SKM-1 treated with dmso at 0.1 percent for 144 hours (cell line): ENCODE measurements around the gene SCMH1.
A peak's percentile ranks its signal among the peaks of the same experiment; 100 is the strongest.
"Not testable (repeated sequence)": the region's sequence is repeated elsewhere in the genome, so short reads cannot be mapped to it uniquely, and the experiment has no call there.

Experiments used
- DNase-seq: peaks from one replicate; lab custom pipeline; 2025; ENCODE audit not compliant: unreplicated experiment; lab: John Stamatoyannopoulos, UW

SCMH1 gene

DNA sequence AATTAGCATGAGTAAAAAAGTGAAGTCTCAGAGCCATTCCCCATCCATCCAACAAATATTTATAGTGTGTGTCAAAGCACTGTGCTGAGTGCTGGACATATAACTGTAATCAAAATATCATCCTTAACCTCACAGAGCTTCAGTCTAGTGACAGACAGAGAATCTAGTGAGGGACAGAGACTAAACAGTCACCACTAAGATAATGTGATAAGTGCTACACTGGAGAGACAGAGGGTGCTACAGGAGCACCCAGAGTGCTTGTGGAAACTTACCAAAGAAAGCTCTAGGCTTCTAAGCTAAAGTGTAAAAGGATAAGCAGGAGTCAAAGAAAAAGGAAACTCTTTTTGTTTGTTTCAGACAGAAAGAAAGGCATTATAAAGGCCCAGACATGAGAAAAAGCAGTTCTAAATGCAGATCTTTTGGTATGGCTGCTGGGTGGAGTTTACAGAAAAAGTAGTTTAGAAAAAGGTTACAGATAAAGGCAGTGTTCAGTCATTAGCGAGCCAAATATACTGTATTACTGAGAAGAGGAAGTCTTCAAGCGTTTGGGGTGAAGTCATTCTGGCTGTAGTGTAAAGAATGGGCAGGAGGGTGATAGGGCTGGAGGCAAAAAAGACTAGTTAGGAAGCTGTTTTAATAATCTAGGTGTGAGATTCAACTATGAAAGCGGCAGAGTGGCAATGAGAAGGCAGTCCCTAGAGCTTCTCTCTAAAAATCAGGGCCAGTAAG, 83.8 kb downstream of the SCMH1 start:
- DNase-seq, result no peak

DNA sequence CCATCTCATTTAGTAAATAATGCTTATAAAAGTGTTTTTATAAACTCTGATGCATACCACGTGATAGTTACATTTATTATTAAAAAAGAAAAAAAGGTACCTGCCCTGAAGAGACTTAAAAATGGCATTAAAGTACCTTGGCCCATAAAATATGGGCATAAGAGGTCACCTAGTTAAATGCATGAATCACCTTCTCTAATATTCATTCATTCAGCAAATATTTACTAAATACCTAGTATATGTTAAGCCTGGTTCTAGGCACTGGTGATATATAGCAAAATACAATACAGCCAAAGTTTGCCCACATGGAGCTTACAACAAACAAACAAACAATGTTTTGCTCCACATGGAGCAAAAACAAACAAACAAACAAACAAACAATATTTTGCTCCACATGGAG, 87.0 kb downstream of the SCMH1 start:
- DNase-seq, result no peak

DNA sequence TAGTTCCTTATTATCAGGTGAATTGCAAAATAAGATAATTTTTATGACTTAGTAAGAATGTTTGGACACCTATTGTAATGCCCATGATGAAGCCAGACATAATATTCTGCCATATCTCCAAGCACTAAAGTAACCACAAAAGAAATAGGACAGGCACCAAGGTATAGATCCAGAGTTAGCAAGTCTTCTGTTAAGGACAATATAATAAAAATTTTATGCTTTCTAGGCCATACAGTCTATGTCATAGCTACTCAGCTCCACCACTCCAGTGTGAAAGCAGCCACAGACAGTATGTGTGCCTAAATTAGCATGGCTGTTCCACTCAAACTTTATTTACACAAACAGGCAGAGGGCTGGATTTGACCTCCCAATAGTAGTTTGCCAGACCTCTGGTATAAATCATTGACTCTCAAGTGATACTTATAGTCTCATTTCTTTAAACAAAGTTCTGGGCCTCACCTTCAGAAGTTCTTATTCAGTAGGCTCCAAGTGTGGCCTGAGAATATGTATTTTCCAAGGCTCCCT, 88.3 kb downstream of the SCMH1 start:
- no peak for DNase-seq

DNA sequence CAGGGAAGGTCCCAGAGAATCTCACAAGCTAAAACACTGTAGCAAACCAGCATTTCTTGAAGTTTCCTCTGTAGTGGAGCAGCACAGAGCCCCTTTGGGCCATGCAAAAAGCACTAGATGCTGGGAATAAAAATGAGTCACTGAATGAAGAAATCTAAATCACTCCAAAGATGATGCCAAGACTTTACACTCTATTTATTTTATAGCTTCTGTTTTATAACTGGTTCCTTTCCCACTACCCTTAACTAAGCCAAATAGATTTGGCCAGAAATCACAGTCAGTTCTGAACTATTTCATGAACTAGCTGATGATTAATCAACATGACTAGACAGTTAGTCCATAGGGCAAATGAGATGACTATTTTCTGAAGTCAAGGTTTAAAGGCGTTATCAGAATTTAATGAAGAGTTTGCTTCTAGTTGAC, 89.5 kb downstream of the SCMH1 start:
- DNase-seq, result no peak

DNA sequence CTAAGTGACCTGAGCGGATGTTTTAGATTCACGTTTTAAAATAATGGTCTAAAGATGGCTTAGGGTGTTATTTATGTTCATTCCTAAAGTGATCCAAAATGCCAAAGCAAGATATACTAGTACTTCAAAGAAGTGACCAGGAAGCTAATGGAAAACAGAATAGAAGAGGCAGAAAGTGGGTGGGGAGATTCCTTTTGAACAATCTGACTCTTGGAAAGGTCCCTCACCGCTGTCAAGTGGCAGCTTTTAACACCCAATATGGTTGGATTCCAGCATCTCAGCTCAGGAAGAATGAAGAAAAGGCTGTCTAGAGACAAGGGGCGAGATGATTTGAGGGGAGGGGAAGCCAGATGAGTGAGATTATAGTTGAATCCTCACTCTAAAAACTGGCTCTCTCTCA, 90.3 kb downstream of the SCMH1 start:
- no peak for DNase-seq

DNA sequence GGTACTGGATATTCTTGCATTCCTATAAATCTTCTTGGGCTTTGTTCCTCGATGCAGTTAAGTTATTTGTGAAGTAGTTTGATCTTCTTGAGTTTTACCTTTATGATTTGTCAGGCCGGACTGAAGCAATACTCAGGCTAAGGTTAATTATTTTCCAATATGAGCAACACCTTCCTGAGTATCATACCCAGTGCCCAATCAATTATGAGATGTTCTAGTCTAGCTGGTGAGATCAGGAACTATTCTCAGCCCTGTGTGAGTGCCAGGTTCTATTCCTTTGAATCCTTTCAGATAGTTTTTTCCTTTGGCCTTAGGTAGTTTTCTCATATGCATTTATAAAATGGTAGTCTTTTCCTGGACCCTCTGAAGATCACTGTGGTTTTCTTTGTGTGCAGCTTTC, 92.5 kb downstream of the SCMH1 start:
- DNase-seq, result no peak

DNA sequence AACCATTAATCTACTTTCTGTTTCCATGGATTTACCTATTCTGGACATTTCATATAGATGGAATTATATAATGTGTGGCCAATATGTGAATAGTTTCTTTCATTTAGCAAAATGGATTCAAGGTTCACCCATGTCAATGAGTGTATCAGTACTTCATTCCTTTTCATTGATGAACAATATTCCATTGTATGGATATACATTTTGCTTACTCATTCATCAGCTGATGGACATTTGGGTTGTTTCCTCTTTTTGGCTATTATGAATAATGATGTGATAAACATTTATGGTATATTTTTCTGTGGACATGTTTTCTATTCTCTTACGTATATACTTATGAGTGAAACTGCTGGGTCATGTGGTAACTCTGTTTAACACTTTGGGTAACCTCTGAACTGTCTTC, 97.8 kb downstream of the SCMH1 start:
- no peak for DNase-seq

DNA sequence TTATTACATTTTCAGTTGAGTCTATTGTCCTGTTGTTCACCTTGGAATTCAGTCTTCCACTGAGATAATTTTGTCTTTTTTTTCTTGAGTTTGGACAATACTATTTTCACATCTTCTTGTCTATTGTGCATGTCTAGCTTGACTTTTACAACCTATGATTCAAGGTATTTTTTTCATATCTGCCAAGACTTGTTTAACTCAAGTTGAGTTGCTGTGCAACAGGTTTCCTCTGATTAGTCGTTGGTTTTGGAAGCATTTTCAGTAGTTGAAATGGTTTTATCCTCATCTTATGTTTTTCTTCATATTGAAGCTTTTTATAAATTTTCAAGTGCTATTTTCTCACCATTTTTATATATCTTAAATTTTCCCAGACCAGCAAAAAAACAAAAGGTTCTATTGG, 103.6 kb downstream of the SCMH1 start:
- DNase-seq, result no peak

DNA sequence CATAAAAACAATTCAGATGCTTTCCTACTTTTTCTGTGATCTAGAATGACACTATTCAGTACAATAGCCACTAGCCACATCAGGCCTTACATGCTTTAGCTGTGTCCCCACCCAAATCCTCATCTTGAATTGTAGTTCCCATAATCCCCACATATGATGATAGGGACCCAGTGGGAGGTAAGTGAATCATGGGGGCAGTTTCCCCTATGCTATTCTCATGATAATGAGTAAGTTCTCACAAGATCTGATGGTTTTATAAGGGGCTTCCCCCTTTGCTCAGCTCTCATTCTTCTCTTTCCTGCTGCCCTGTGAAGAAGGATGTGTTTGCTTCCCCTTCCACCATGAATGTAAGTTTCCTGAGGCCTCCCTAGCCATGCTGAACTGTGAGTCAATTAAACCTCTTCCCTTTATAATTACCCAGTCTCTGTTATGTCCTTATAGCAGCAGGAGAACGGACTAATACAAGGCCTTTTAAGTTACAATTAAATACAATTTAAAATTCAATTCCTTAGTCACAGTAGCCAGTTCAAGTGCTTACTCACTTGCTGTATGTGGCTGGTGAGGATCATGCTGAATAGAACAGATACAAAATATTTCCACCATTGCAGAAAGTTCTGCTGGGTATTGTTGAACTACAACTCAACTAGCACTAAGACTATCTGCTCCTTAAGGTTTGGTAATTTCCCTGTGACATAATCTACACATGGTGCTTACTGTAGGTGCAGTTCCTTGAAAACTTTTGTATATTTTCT, 106.7 kb downstream of the SCMH1 start:
- DNase-seq, result no peak

DNA sequence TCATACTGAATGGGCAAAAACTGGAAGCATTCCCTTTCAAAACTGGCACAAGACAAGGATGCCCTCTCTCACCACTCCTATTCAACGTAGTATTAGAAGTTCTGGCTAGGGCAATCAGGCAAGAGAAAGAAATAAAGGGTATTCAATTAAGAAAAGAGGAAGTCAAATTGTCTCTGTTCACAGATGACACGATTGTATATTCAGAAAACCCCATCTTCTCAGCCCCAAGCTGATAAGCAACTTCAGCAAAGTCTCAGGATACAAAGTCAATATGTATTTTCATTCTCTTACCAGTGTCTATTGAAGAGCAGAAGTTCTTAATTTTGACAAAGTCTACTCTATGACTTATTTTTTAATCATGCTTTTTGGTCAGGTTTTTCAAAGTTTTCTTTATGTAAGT, 107.8 kb downstream of the SCMH1 start:
- not testable (repeated sequence) for DNase-seq

DNA sequence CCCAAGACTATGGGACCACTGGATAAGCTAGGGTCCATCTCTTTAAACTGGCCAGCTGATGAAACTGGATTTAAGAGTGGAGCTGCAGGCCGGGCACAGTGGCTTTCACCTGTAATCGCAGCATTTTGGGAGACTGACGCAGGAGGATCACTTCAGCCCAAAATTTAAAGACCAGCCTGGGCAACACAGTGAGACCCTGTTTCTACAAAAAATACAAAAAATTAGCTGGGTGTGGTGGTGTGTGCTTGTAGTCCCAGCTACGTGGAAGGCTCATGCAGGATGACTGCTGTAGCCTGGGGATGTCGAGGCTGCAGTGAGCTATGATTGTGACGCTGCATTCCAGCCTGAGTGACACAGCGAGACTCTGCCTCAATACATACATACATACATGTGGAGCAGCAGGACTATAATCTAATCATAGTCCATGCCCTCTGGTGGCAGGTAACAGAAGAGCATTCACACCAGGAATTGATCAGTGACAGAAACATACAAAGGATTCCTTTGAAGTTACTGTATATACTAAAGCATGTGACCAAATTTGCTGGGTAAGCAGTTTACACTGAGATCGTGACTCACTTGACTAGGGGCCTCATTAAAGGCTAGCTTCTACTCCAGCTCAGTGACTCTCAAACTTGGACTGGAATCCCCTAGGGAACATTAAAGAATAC, 119.1 kb downstream of the SCMH1 start:
- peak; percentile 4 for DNase-seq

DNA sequence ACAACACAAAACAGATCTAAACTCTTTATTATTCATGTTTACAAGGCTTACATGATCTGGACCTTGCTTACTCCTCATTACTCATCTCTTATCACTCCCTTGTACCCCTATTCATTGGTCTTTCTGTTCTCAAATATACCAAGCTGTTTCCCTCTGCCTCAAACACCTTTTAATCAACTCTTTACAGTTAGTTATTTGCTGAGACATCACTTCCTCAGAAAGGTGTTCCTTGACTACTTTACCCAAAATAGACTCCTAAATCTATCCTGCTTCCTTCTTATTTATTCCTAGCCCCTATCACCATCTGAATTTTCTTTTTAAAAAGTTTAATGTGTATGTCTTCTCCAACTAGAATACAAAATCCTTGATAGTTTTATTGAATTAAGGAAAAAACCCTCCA, 120.0 kb downstream of the SCMH1 start:
- DNase-seq, result no peak

DNA sequence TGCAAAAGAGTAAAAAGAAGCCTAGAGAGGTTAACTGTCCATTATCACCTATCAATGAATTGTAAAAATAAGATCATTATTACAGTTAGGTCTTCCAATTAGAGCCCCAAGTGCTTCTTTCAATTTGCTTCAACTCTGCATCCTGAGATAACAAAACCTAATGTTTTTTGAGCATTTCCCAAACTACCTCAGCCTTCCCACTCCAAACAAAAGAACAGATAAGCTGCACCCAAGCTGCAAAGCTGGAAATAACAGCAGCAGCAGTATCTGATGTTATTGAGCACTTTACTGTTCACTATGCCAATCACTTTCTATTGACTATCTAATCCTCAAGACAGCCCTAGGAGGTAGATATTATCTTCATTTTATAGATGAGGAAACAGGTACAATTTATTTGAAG, 123.5 kb downstream of the SCMH1 start:
- DNase-seq, result no peak

DNA sequence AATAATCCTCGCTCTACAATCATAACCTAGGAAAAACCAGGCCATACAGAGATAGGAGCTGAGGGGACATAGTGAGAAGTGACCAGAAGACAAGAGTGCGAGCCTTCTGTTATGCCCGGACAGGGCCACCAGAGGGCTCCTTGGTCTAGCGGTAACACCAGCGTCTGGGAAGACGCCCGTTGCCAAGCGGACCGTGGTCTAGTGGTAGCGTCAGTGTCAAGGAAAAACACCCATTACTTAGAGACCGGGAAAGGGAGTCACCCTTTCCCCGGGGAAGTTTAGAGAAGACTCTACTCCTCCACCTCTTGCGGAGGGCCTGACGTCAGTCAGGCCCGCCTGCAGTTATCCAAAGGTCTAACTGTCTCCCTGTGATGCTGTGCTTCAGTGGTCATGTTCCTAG, 124.9 kb downstream of the SCMH1 start:
- not testable (repeated sequence) for DNase-seq

DNA sequence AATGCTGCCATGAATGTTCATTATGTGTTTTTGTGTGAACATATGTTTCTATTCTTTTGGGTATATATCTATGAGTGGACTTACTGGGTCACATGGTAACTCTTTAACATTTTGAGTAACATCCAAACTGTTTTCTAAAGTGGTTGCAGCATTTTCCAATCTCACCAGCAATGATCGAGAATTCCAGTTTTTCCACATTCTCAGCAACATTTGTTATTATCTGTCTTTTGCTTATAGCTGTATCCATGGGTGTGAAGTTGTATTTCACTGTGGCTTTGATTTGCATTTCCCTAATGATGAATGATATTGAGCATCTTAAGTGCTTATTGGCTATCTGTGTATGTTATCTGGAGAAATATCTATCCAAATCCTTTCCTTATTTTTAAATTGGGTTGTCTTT, 131.4 kb downstream of the SCMH1 start:
- DNase-seq, result no peak

DNA sequence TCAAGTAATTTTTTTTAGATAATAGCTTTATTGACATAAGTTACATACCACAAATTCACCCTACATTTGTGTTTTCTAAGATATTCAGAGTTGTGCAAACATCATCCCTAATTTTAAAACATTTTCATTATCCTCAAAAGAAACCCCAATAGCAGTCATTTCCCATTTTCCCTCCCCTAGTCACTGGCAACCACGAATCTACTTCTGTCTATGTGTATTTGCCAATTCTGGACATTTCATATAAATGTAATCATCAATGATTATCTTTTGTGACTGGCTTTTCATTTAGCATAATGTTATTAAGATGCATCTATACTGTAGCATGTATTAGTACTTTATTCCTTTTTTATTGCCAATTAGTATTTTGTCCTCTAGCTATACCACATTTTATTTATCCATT, 131.8 kb downstream of the SCMH1 start:
- DNase-seq, result no peak

DNA sequence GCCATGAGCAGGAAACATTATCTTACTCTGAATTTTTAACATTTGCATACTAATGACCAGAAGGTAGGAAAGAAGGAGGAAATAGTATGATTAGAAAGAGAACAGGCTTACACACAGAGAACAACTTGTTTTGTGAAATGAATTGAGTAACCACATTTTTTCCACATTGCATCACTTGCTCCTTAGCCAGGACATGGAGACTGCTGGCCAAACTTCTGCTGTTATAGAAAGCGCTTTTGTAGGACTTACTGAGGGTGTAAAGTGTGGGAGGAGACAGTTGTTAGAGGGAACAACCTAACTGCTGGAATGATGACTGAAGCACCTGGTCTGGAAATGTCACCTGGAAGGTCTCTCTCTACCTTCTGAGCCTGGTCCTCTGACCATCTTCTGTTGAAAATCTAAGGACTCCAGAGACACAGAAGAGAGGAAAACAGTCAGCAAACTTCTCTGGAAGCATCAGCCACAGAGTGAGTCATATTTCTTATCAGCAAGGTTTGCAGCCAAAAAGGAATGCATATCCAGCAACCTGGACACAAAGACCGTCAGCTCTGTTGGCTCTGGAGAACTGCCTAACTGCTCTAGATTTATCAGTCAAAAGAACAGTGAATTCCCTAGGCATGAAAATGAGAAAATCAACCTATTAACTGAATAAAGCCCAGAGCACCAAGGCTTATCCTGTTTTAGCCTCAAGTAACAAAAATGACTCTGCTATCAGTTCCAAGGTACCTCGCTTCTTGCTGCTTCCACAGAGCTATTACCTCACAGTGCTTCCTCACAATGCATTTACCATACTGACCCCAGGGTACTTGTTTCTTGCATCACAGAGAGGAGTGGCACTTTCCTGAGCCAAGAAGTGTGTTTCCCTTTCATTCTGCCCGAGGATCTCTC, 132.6 kb downstream of the SCMH1 start:
- peak; percentile 88 for DNase-seq

DNA sequence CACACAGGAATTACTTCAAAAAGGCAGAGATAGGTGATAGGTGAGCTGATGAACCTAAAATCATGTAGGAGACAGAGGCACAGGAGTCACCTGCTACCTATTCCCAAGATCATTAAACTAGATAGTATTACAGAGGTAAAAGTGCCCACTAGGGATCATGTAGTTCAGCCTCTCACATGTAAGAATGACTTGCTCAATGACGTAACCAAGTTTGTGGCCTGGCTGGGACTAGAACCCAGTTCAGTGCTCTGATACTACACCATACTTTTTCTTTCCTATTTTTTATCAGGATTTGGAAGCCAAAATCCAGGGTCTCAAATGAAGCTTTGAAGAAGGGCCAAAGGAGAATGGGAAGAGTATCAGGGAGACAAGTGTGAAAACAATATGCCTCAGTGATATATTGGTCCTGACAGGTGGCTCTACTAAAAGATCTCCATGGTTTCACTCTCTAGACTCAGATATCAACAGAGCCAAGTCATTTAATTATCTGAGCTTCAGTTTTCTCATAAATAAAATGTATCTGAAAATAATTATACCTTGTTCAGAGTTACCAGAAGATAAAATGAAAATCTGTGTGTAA, 133.3 kb downstream of the SCMH1 start:
- DNase-seq, result peak; percentile 49

DNA sequence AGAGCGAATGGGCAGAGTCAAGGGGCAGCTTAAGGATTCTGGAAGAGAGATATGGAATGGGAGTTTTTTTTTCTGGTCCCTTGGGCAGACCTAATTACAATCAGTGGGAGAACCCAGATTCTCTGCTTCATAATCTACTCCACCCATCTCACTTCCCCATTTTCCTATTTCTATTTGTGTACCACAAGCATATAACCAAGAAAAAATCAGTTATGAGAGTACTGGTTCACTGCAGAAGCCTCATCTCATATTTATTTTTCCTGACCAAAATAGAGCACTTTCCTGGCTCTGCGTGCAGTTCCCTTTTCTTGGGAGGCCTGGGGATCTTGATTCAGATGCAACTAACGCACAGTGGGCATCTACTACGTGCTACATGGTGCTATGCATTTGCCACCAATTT, 138.3 kb downstream of the SCMH1 start:
- DNase-seq, result no peak

DNA sequence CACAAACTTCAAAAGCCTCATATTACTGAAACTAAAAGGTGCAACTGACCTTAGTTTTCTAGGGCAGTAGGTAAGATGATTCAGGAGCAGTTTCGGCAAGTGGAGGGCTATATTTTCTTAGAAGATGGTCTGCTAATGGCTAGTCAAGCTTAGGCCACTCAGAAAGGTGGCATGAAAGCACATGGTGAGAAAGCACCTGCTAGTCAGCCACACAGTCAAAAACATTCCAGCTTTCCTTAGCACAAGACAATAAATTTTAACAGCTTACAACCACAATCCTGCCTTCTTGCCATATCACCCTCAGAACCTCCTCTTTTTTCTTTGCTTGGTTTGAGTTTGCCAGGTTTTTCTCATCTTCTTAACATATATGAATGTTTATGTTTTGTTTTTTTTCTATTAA, 139.5 kb downstream of the SCMH1 start:
- no peak for DNase-seq
